Immature natural killer cell (primary cell): ENCODE results near the gene NOC2L. TPM values are rescaled to one million over a fixed set of nuclear protein-coding genes. Genes with fewer than 3 reads are reported as not detected.
A peak's percentile ranks its signal among the peaks of the same experiment; 100 is the strongest.
"Not testable (repeated sequence)": the region's sequence is repeated elsewhere in the genome, so short reads cannot be mapped to it uniquely, and the experiment has no call there.

Experiments used
- DNase-seq, 3 donors: peaks; one replicate each; pipeline ENCODE4 v3.0.0; 2022; ENCODE audit warnings: mixed read lengths in 1 of 3
- H3K27ac Mint-ChIP-seq, 6 donors: one replicate each; pipeline ENCODE4 v1.8.0; 2020; ENCODE audit warnings: mixed read lengths in 6 of 6, mild to moderate bottlenecking in 5 of 6, inconsistent platforms in 4 of 6, moderate library complexity in 3 of 6
- H3K27me3 Mint-ChIP-seq, 3 donors: one replicate each; pipeline ENCODE4 v1.8.0; 2020 to 2021; ENCODE audit warnings: low read depth in 3 of 3, mild to moderate bottlenecking in 3 of 3, mixed read lengths in 3 of 3, moderate library complexity in 3 of 3, inconsistent platforms in 1 of 3
- H3K36me3 Mint-ChIP-seq, 3 donors: one replicate each; pipeline ENCODE4 v1.8.0; 2020; ENCODE audit warnings: mixed read lengths in 3 of 3, inconsistent platforms in 2 of 3, mild to moderate bottlenecking in 2 of 3
- H3K4me1 Mint-ChIP-seq, 2 donors: one replicate each; pipeline ENCODE4 v1.8.0; 2020; ENCODE audit warnings: inconsistent platforms in 2 of 2, mild to moderate bottlenecking in 2 of 2, mixed read lengths in 2 of 2, moderate library complexity in 1 of 2
- H3K4me3 Mint-ChIP-seq, 5 donors: one replicate each; pipeline ENCODE4 v1.8.0; 2020; ENCODE audit warnings: mild to moderate bottlenecking in 5 of 5, mixed read lengths in 5 of 5, inconsistent platforms in 3 of 5, moderate library complexity in 3 of 5
- H3K9me3 Mint-ChIP-seq, 6 donors: one replicate each; pipeline ENCODE4 v1.8.0; 2020; ENCODE audit warnings: mild to moderate bottlenecking in 6 of 6, mixed read lengths in 6 of 6, inconsistent platforms in 4 of 6, moderate library complexity in 3 of 6
- polyA plus RNA-seq, 3 donors: library from polyadenylated mRNA; unstranded; fragments of 300-500 nt; fragmentation: Illumina TruSeq; gene quantifications; one replicate each; pipeline ENCODE4 v1.2.3, GENCODE V29; 2021

NOC2L gene
- polyA plus RNA-seq, 3 donors from 2014 or later: 48.2 to 69.8 (median 53.5) TPM

DNA sequence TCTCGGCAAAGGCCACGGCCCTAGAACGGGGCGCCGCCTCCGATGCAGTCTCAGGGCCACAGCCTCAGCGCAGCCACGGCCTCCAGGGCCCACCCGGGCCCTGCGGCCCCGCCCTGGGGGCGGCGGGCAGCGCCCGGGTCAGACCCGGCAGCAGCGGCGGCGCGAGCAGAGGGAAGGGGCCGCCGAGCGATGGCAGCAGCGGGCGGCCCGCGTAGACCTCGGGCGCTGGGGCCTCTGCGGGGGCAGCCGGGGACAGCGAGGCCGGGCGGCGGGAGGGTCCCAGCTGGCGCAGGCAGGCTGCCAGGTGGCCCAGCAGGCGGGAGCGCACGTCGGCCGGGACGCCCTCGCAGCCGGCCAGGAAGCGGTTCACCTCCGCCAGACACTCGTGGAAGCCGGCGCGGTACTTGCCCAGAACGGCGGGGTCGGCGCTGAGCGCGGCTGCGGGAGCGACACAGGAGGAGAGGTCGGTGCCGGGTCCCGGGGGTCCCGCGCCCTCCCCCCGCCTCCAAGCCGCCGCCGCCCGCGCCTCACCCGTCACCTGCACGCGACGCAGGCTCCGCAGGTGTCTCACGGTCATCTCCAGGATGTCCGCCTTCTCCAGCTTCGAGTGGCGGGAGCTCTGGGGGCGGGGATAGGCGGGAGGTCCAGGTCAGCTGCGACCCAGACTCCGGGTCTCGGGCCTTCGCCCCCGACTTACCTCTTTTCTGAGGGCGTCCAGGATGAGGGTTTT is 40.1 kb upstream of the NOC2L start:
- peak; percentile 37 to 54 (median 52) for DNase-seq

DNA sequence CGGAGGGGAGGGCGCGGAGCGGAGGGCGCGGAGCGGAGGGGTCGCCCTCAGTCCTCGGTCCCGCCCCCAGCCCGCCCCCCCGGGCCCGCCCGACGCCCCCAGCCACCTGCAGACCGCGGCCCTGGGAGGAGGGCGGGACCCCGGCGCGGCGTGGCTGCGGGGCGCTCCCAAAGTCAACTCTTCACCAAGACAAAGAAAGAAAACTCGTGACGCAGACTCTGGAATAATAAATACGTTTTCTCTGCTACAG is 39.6 kb upstream of the NOC2L start:
- Mint-ChIP-seq H3K4me1 (peaks cover 6 to 8% of the 10 kb centered on the region in 2 donors), H3K4me3 (peak overlapping the region in 2 of 5 donors; percentile 17 to 25)

More for the DNA sequence above, 40.1 kb upstream of the NOC2L start:
- Mint-ChIP-seq H3K27me3 (peaks cover 14 to 30% (median 18%) of the 10 kb centered on the region in 3 donors), H3K4me1 (peaks cover 6 to 8% of the 10 kb centered on the region in 2 donors), H3K9me3 (peaks cover 0 to 2% (median 0%) of the 10 kb centered on the region in 6 donors), H3K36me3 (no peaks in the 10 kb centered on the region), H3K4me3 (peak overlapping the region in 4 of 5 donors; percentile 42 to 61 (median 45)), H3K27ac (peak overlapping the region in 2 of 6 donors; percentile 32 to 36)

DNA sequence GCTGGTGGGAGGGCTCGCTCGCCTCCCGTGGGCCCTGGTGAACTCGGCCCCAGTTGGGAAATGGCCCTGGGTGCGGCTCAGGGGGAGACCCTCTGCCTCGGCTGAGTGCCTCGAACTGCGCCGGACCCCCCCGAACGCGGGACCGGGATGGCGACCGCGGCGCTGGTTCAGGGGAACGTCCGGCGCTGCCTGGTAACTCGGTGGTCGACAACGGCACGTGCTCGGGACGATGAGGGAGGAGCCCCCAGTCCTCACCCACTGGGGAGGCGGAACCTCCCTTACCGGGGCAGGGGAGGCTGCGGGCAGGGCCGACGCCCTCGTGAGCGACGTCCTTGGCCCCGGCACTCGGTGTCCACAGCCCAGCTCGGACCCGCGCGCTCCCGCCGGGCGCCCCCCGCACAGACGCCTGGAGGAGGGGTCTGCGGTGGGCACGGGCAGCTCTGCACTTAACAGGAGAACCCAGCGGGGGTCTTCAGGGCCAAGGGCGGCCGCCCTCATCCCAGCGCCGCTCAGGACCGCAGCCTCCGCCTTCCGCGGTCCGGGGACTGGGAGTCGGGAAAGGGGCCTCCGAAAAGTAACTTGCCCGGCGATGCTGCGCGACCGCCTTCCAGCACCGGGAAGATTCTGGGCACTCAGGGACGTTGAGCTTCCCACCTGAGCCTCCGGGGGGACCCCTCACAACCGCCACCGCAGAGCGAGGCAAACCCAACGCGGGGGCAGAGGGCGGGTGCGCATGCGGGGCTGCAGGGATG is 39.1 kb upstream of the NOC2L start:
- no peak for DNase-seq
- H3K9me3 Mint-ChIP-seq: peaks cover 0 to 2% (median 0%) of the 10 kb centered on the region in 6 donors
- peak overlapping the region in 1 of 5 donors; percentile 17 for H3K4me3 Mint-ChIP-seq
- peaks cover 6 to 8% of the 10 kb centered on the region in 2 donors for H3K4me1 Mint-ChIP-seq
- peaks cover 14 to 27% (median 19%) of the 10 kb centered on the region in 3 donors for H3K27me3 Mint-ChIP-seq
- H3K36me3 Mint-ChIP-seq: no peaks in the 10 kb centered on the region
- no peak overlapping the region for H3K27ac Mint-ChIP-seq

More for the DNA sequence above, 39.6 kb upstream of the NOC2L start:
- peaks cover 14 to 30% (median 18%) of the 10 kb centered on the region in 3 donors for H3K27me3 Mint-ChIP-seq
- no peaks in the 10 kb centered on the region for H3K36me3 Mint-ChIP-seq
- DNase-seq: no peak
- no peak overlapping the region for H3K27ac Mint-ChIP-seq
- H3K9me3 Mint-ChIP-seq: peaks cover 0 to 2% (median 0%) of the 10 kb centered on the region in 6 donors

DNA sequence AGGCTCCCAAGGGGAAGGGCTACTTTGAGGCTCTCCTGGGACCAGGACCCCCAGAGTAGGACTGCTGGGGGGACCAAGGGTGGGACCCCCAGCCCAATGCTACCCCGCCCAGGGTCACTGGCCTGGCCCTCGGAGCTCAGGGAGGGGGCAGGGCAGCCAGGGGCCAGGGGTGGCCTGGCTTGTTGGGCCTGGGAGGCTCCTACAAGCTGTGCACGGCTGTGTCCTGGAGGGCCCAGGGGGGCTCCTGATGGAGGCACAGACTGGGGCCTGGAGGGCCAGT is 38.6 kb upstream of the NOC2L start:
- H3K36me3 Mint-ChIP-seq: no peaks in the 10 kb centered on the region
- peaks cover 0 to 3% (median 0%) of the 10 kb centered on the region in 6 donors for H3K9me3 Mint-ChIP-seq
- peak overlapping the region in 1 of 5 donors; percentile 13 for H3K4me3 Mint-ChIP-seq
- no peak overlapping the region for H3K27ac Mint-ChIP-seq
- DNase-seq: no peak
- peaks cover 6 to 7% of the 10 kb centered on the region in 2 donors for H3K4me1 Mint-ChIP-seq
- peaks cover 15 to 26% (median 19%) of the 10 kb centered on the region in 3 donors for H3K27me3 Mint-ChIP-seq

DNA sequence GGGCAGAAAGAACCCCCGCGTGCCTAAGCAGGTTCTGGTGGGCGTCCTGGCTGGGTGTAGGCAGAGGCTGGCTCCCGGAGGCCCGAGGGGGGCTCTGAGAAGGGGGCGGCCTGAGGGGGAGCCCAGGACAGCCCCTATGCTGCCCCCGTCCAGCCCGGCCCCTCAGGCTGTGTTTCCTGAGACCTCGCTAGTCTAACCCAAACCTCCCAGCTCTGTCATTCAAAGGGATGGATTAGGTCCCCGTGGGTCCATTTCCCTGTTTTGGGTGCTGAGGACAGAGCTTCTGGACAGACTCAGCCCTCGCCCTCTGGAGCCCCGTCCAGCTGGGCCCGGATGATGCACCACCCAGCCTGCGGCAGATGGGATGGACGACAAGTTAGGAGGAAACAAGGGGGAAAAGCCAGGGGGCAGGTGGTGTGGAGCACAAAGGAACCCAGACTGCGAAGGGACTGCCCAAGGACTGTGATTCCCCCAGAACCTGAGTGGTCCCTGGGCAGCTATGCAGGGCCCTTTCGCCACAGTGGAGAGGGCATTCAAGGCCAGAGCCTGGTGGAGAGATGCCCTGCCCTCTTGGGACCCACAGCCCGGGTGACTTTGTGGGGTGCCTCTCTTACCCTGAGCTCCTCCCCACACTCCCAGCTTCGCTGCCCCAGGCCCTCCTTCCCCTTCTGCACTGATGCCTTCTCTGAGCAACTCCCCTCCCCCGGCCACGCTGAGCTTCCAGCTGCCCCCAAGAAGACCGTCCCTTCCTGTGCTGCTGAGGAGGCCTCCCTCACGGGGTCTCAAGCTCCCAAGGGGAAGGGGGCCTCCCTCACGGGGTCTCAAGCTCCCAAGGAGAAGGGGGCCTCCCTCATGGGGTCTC is 38.0 kb upstream of the NOC2L start:
- Mint-ChIP-seq H3K9me3 (peaks cover 0 to 5% (median 1%) of the 10 kb centered on the region in 6 donors), H3K4me1 (peaks cover 6 to 7% of the 10 kb centered on the region in 2 donors), H3K4me3 (peak overlapping the region in 2 of 5 donors; percentile 40 to 44), H3K36me3 (no peaks in the 10 kb centered on the region), H3K27me3 (peaks cover 14 to 24% (median 19%) of the 10 kb centered on the region in 3 donors), H3K27ac (peak overlapping the region in 2 of 6 donors; percentile 46 to 71)
- no peak for DNase-seq

DNA sequence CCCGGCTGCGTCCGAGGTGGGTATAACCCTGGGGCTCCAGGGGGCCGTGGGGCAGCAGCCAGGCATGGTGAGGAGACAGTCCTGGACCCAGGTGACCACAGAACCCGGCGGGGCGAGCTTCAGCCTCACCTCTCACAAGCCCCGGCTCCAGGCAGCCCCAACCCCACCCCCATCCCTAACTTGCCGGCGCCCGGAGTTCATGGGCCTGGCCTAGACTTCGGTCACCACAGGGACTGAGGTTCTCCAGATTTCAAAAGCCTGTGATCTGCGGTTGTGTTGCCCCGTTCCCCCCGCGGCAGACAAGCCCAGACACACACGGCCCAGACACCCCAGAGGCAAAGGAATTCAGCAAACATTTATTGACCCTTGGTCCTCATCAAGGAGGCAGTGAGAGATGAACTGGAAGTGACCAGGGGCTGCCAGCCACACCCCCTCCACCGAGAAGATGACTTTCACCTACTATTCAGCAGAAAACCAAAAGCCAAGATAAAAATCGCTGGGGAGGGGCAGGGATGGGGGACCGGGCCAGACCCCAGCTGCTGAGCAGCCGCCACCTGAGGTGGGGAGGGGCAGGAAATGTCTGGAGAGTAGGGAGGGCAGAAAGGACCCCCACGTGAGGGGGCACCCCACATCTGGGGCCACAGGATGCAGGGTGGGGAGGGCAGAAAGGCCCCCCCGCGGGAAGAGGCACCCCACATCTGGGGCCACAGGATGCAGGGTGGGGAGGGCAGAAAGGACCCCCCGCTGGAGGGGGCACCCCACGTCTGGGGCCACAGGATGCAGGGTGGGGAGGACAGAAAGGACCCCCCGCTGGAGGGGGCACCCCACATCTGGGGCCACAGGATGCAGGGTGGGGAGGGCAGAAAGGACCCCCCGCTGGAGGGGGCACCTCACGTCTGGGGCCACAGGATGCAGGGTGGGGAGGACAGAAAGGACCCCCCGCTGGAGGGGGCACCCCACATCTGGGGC is 36.9 kb upstream of the NOC2L start:
- no peak for DNase-seq
- no peaks in the 10 kb centered on the region for H3K36me3 Mint-ChIP-seq
- peak overlapping the region in 3 of 5 donors; percentile 7 to 17 (median 10) for H3K4me3 Mint-ChIP-seq
- peaks cover 5 to 7% of the 10 kb centered on the region in 2 donors for H3K4me1 Mint-ChIP-seq
- H3K27me3 Mint-ChIP-seq: peaks cover 20% of the 10 kb centered on the region in 3 donors
- H3K27ac Mint-ChIP-seq: peak overlapping the region in 1 of 6 donors; percentile 43
- H3K9me3 Mint-ChIP-seq: peaks cover 0 to 8% (median 1%) of the 10 kb centered on the region in 6 donors

DNA sequence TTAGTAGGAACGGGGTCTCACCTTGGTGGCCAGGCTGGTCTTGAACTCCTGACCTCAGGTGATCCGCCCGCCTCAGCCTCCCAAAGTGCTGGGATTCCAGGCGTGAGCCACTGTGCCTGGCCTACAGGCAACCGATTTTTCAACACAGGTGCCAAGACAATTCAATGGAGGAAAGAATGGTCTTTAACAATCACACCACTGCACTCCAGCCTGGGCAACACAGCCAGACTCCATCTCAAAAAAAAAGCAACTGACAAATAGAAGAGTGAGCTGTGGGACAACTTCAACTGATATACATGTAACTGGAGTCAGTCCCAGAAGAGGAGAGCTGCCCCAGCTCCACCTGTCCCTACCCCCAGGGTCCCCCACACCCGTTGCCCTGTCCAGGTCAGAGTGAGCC is 35.5 kb upstream of the NOC2L start:
- H3K4me3 Mint-ChIP-seq: not testable (repeated sequence)

DNA sequence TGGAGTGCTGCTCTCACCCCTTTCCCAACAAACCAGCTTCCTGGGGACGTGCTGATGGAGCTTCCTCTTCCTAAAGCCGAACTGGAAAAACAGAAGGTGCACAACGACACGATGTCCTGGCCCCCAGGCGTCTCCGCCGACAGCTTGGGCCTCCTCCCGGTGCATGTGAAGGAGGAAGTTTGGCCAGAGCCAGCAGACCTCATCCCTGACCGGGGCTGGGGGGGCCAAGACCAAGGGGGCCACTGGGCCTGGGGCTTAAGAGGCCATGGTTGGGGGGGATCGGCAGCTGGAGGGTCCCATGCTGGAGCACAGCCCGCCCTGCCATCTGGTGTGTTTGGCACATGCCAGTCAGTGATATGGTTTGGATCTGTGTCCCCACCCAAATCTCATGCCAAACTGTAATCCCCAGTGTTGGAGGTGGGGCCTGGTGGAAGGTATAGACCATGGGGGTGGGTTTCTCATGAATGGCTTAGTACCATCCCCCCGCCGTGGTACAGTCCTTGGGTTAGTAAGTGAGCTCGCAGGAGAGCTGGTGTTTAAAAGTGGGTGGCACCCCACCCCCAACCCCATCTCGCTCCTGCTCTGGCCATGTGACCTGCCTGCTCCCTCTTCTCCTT is 34.4 kb upstream of the NOC2L start:
- no peaks in the 10 kb centered on the region for H3K36me3 Mint-ChIP-seq
- H3K4me1 Mint-ChIP-seq: peaks cover 0 to 3% of the 10 kb centered on the region in 2 donors
- DNase-seq: no peak
- peaks cover 0 to 8% (median 1%) of the 10 kb centered on the region in 6 donors for H3K9me3 Mint-ChIP-seq
- H3K27ac Mint-ChIP-seq: no peak overlapping the region
- no peak overlapping the region for H3K4me3 Mint-ChIP-seq
- peaks cover 8 to 24% (median 21%) of the 10 kb centered on the region in 3 donors for H3K27me3 Mint-ChIP-seq

More for the DNA sequence above, 35.5 kb upstream of the NOC2L start:
- not testable (repeated sequence) for DNase-seq, H3K9me3 Mint-ChIP-seq, H3K27ac Mint-ChIP-seq, H3K4me1 Mint-ChIP-seq, H3K36me3 Mint-ChIP-seq
- peaks cover 13 to 19% (median 16%) of the 10 kb centered on the region in 3 donors for H3K27me3 Mint-ChIP-seq

DNA sequence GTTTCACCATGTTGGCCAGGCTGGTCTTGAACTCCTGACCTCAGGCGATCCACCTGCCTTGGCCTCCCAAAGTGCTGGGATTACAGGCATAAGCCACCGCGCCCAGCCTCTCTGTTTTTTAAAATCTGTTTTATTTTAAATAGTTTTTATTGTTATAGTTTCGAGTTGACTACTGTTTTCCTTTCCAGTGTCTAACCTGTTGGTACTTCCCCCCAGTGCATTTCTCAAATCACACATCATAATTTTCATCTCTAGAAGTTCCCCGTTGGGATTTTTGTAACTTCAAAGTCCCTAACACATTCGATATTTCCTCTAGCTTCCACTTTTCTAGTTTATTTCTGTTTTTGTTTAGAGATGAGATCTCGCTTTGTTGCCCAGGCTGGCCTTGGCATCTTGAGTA is 33.3 kb upstream of the NOC2L start:
- peaks cover 9 to 24% (median 22%) of the 10 kb centered on the region in 3 donors for H3K27me3 Mint-ChIP-seq
- H3K9me3 Mint-ChIP-seq: peaks cover 0 to 10% (median 1%) of the 10 kb centered on the region in 6 donors
- H3K27ac Mint-ChIP-seq: no peak overlapping the region
- DNase-seq: no peak
- peaks cover 0 to 3% of the 10 kb centered on the region in 2 donors for H3K4me1 Mint-ChIP-seq
- no peaks in the 10 kb centered on the region for H3K36me3 Mint-ChIP-seq
- H3K4me3 Mint-ChIP-seq: no peak overlapping the region

DNA sequence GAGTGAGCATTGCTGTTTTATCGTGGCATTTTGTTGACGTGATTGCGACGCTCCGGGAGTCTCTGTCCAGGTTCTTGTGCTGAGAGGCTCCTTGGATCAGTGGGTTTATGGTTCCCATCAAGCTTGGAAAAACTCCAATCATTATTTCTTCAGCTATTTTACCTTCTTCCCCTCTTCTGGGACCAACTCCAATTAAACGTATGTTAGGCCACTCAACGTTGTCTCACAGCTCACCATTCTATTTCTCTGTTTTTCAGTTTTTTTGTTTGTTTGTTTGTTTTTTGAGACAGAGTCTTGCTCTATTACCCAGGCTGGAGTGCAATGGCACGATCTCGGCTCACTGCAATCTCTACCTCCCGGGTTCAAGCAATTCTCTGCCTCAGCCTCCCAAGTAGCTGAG is 32.8 kb upstream of the NOC2L start:
- peaks cover 7 to 22% (median 20%) of the 10 kb centered on the region in 3 donors for H3K27me3 Mint-ChIP-seq
- H3K27ac Mint-ChIP-seq: no peak overlapping the region
- no peak overlapping the region for H3K4me3 Mint-ChIP-seq
- peaks cover 0 to 3% of the 10 kb centered on the region in 2 donors for H3K4me1 Mint-ChIP-seq
- H3K9me3 Mint-ChIP-seq: peaks cover 0 to 10% (median 1%) of the 10 kb centered on the region in 6 donors
- H3K36me3 Mint-ChIP-seq: no peaks in the 10 kb centered on the region
- no peak for DNase-seq

DNA sequence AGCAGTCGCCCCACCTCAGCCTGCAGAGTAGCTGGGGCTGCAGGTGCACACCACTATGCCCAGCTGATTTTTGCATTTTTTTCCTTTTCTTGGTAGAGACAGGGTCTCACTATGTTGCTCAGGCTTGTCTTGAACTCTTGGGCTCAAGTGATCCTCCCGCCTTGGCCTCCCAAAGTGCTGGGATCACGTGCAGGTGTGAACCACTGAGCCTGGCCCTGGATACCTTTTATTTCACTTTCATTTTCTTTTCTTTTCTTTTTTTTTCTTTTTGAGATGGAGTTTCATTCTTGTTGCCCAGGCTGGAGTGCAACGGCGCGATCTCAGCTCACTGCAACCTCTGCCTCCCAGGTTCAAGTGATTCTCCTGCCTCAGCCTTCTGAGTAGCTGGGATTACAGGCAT is 32.2 kb upstream of the NOC2L start:
- not testable (repeated sequence) for H3K27ac Mint-ChIP-seq, DNase-seq

DNA sequence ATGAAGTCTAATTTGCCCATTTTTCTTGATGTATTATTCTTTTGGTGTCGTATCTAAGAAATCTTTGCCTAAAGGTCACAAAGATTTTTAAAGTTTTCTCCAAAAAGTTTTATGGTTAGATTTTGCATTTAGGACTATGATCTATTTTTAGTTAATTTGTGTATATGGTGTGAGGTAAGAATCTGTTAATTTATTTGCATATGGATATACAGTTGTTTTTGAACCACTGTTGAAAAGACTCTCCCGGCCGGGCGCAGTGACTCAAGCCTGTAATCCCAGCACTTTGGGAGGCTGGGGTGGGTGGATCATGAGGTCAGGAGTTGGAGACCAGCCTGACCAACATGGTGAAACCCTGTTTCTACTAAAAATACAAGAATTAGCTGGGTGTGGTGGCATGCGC is 29.0 kb upstream of the NOC2L start:
- H3K27ac Mint-ChIP-seq, H3K4me1 Mint-ChIP-seq, H3K36me3 Mint-ChIP-seq, H3K4me3 Mint-ChIP-seq, H3K9me3 Mint-ChIP-seq, DNase-seq: not testable (repeated sequence)
- H3K27me3 Mint-ChIP-seq: peaks cover 2 to 23% (median 8%) of the 10 kb centered on the region in 3 donors

More for the DNA sequence above, 32.2 kb upstream of the NOC2L start:
- H3K27me3 Mint-ChIP-seq: peaks cover 7 to 21% (median 20%) of the 10 kb centered on the region in 3 donors
- H3K9me3 Mint-ChIP-seq, H3K36me3 Mint-ChIP-seq, H3K4me3 Mint-ChIP-seq, H3K4me1 Mint-ChIP-seq: not testable (repeated sequence)
